ENCODE results near the gene TUBA8.
"Not testable (repeated sequence)": the region's sequence is repeated elsewhere in the genome, so short reads cannot be mapped to it uniquely, and the experiment has no call there.

TUBA8 gene

DNA sequence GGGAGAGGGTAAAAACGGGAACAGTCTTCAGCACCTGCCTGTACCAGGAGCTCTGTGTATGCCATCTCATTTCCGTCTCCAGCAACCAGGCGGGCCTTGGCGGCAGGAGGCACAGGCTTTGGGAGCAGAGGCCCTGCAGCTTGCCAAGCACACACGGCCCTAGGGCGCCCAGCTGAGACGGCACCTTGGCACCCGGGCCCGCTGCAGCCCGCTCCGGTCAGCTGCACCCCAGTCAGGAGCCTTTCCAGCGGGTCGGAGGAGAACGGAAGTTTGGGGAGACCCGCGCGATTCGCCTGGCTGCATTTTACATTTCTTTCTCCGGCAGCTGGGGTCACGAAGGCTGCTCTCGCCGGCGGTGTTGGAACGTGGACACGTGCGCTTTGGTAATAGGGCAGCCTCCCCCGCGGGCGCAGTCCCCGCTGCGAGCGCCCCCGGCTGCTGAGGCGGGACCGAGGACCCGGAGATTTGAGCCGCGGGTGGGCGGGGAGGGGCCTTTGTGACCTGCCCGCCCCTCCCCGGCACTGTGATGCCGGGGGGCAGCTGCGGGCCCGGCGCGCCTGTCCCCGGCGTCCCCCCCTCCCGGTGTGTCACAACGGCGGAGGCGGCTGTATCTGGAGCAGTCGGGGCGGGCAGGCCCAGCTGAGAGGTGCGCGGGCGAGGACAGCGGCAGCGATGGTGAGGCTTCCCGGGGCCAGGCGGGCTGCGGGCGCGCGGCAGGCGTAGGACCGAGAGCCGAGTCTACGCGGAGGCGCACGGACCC, at the start of gene TUBA8:
TUBA8 (plus strand) TSS at position 616 of the 760 bp plus-strand sequence; CDS start at position 673, 57 bp downstream.
- DNase-seq (ENCODE audit: low read depth, low spot score) = no peak

DNA sequence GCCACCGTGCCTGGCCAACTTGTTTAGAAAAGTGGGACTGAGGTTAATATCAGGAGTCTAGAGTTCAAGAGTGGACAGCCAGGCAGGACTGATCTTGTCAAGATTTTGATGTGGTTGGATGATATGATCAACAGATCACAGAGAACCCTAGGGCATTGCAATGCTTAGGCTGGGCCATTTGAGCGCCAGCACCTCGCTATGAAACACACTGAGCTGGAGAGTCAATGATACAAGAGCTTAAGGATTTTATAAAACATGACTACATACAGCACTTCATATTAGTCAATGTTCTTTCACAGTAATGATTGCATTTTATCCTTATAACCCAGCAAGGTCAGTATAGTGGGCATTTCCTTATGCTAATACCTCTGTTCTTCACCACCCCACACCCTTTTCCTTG, 48.2 kb upstream of the TUBA8 start:
- DNase-seq (ENCODE audit: low read depth, low spot score) = no peak

DNA sequence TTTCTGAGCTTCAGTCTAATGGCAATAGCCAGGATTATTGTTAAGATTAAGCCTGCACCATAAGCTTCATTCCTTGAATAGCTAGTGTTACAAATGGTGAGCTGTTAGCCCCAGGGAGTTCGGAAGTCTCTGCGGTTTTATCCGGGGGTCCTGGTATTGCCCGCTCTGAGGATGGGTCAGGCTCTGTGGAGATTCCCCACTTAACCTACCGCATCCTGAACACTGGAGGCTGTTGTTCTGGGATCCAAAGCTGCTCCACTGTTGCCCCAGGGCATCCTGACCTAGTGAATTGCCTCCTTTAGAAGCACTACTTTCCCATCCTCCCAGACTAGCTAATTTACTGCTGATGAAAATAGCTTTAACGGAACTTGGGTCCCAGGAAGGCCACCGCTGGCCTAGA, 47.3 kb upstream of the TUBA8 start:
- no peak for DNase-seq (ENCODE audit: low read depth, low spot score)

DNA sequence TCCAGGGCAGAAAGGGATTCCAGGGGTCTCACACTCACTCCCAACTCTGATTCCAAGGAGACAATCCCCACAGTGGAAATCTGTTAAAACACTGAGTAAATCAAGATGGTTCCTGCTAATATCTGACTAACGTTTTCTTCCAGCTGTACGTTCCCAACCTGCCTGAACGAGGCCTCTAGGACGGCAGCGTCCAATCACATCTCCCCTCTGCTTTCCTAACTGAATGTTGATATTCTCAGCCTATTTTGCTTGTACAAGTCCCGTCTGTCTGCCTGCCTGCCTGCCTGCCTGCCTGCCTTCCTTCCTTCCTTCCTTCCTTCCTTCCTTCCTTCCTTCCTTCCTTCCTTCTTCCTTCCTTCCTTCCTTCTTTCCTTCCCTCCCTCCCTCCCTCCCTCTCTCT, 46.9 kb upstream of the TUBA8 start:
- DNase-seq (ENCODE audit: low read depth, low spot score) = not testable (repeated sequence)

DNA sequence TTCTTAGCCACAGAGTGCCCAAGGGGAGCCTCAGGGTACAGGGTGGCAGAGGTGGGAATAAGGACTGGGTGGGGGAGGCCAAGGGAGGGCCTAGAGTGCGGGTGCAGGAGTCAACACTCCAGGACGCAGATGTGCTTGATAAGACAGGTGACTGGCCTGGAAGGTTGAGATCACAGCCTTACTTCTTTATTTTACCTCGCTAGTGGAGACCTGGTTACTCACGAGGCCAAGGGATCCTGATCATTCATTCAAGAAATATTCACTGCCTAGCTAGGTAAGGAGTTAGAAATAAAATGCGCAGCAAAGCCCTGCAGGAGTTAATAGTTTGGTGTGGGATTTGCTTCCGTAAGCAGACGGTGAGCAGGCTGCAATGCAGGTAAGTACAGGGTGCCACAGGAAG, 46.0 kb upstream of the TUBA8 start:
- no peak for DNase-seq (ENCODE audit: low read depth, low spot score)

DNA sequence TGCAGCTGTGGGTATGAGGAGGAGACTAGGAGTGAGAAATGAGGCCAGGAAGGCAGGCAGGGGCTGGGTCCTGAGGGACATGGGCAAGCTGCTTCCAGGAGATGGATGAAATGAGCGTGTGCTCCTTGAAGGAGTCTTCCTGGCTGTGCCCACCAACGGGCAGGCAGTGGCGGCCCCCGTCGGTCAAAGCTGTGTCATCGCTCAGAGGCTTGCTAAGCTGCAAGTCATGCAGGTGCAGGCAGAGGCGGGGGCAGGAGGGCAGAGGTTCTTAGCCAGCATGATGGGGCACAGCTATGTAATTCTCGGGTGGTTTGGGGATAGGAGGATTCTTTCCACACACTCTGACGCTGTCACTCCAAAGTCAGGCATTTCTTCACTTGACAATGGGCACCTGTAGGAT, 45.4 kb upstream of the TUBA8 start:
- DNase-seq (ENCODE audit: low read depth, low spot score) = no peak

DNA sequence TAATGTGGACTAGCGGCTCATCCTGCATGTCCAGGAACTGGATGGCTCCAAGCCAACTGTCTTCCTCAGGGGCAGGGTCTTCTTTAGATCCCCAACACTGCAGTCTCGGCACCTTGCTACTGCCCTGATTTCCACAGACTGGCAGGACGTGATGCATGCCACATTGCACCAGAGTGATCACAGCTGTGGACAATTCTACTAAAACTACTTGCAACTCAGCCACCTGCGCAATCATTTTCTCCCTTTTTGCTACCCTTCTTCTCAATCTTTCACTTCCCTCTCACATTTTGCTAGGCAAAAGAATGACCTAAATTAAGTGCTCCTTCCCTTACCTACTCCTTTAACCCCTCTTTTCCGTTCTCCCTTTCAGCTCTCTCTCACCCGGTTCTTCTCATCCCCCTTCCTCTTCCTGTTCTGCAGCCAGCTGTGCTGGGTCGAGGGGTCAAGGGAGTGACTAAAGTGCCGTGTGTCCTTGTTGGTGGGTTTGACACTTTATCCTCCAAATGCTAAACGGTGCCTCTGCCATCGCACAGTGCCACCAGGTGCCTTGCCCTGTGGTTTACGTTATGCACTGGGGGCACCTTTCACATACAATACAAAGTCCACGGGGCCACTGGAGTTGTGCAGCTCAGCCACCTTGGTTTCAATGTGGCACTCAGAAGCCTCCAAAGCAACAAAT, 44.3 kb upstream of the TUBA8 start:
- DNase-seq (ENCODE audit: low read depth, low spot score) = no peak

DNA sequence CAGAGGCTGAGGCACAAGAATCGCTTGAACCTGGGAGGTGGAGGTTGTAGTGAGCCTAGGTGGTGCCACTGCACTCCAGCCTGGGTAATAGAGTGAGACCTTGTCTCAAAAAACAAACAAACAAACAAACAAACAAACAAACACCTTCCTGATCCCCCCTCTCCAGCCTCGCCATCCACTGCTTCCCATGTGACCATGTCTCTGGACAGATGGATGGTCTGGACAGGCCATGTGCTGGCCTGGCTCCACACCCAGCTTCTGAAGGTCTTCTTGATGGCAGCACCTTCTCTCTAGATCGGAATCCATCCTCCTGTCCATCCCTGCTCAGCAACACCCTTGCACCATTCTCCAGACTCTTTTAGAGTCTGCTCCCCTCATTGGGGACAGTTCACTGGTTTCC, 43.5 kb upstream of the TUBA8 start:
- DNase-seq (ENCODE audit: low read depth, low spot score) = no peak

DNA sequence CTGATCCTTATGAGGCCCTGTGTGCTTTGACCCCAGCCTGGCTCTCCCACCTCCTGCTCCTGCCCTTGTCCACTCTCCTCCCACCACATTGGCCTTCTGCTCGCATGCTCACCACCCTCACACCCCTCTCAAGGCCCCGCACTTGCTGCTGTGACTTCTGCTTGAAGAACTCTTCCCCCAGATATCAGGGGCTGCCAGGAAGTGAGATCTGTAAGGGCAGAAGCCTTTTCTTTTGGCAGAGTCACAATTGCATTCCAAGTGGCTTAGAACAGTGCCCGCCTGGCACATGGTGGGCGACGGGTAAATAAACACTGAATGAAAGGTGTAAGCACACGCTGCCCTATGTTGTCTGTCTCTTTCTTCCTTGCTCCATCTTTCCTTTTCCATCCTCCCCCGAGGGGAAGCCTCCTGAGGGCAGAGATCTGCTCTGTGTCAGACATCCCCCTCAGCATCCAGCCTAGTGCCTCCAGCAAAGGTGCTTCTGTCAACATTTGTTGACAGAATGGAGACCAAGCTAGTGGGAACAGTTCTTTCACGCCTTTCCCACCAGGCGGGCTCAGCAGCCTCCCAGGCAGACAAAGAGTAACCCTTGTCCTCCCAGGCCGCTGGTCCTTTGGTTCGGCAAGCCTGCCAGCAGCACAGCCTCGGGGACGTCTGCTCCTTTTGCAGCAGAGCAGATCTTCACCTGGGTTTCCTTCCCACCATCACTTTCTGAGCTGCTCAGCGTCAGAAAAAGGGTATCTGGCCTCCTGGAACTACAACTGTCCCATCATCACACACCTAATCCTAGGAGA, 42.9 kb upstream of the TUBA8 start:
- no peak for DNase-seq (ENCODE audit: low read depth, low spot score)

DNA sequence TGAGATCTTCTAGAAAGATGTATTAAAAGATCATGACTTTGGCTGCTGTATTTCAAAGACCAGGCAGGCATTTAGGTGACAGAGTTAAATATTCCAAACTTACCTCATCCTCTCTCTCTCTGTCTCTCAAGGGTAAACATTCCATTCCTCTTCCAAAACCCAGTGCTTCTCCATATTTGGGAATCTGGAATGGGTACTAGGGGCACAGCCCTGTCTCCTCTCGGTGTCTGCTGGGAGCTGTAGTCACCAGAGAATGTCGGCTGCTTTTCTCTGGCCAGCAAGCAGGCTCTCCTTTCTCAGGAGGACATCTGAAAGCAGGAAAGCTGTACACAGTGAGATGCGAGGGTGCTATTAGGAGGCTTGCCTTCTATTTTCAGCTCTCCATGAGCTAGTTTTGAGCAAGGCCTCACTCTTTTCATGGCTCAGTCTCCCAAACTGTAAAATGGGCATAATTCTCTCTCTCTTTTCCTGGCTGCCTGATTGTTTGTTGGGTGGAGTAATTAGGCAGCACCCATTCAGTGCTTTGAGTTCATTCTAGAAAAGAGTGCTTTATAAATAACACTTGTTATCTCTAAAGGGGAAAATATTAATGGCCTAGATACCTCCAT, 42.1 kb upstream of the TUBA8 start:
- no peak for DNase-seq (ENCODE audit: low read depth, low spot score)

DNA sequence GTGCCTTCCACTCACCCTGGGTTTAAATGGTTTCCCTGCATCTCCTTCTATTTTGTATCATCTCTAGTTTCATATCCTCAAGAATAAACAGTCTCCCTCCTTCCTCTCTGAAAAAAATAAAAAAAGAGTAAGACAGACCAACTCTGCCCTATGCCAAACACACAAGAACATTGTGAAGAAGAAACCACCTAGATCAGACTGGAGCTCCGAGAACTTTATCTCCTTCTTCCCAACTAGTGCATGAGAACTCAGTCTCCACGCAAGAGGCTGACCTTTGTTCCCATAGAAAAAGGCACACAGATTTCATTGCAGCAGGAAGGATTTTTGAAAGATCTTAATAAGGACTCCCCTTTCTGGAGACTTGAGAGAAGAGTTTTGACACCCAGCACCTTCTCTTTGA, 41.6 kb upstream of the TUBA8 start:
- DNase-seq (ENCODE audit: low read depth, low spot score) = no peak

DNA sequence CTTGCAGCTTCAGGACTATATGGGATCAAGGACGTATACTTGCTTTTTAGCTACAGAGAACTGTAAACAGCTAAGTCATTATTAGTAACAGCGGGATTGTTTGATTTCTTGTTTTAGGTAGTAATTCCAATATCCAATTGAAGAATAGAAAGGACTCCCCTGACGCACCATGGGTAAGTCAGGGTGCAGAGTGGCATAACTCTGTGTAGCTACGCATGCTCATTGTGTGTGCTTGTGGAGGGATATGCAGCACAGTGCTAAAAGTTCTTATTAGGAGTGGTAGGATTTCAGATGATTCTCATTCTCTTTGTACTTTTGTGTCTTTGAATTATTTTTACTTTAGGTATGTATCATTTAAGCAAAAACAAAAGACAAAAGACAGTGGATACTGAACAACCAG, 40.6 kb upstream of the TUBA8 start:
- no peak for DNase-seq (ENCODE audit: low read depth, low spot score)

DNA sequence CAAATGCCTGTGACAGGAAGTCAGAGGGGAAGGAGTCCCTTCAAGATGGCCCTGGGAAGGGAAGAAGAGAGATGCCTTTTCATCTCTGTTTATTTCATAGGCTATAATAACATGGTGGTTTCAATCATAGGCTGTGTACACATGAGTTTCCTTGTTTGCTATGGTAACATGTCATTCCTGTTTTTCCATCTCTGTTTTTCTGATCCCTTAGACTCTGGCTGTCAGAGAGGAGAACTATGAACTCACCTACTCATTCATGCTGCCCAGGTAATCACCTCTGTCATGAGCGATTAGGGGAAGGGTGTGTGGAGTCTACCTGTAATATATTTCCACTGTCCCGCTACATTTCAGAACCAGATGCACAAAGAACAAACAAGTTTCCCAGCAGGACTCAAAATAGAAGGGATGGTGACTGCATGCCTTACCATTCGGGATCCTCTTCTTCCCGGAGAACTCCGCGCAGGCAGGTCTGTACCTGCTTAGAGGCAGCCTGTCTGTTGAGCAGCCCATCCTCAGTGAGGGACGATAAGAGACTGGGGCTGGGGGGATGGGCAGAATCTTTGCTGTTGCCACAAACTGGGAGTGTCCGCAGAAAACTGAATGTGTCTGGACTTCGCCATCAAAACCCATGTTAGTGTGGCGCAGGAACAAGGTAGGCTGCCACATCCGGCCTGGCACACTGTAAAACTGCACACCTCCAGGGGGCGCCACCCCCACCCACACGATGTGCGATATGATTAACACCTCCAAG, 39.9 kb upstream of the TUBA8 start:
- no peak for DNase-seq (ENCODE audit: low read depth, low spot score)

DNA sequence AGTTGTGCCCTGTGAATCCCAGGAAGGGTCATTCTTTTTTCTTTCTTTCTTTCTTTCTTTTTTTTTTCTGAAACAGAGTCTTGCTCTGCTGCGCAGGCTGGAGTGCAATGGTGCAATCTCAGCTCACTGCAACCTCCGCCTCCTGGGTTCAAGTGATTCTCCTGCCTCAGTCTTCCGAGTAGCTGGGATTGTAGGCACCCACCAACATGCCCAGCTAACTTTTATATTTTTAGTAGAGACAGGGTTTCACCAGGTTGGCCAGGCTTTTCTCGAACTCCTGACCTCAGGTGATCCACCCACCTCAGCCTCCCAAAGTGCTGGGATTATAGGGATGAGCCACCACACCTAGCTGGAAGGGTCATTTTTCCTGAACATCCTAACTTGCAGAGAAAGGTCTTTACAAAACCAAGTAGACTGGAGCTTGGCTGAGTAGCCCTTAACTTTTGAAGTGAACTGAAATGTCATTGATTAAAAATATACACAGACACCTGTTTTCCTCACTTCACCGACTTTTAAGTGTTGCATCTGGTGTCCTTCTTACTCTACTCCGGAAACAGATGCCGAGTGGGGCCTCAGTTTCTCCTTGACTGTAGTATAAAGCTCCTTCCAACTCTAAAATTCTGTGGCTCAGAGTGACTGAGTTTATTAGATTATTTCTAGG, 39.2 kb upstream of the TUBA8 start:
- DNase-seq (ENCODE audit: low read depth, low spot score) = not testable (repeated sequence)

DNA sequence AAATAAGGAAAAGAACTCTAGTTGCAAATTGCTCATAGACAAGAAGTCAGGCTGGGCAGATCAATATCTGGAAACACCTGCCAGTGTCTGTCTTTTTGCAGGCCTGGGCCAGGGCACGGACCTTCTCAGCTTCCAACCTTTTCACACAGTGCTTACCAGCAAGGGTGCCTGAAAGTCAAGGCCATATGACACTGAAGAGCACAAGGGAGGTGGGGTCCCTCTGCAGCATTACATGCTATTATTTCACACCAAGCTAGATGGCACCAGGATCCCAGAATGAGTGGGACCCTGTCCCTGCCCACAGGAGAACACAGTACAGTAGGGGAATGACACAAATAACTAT, 38.7 kb upstream of the TUBA8 start:
- DNase-seq (ENCODE audit: low read depth, low spot score) = no peak

DNA sequence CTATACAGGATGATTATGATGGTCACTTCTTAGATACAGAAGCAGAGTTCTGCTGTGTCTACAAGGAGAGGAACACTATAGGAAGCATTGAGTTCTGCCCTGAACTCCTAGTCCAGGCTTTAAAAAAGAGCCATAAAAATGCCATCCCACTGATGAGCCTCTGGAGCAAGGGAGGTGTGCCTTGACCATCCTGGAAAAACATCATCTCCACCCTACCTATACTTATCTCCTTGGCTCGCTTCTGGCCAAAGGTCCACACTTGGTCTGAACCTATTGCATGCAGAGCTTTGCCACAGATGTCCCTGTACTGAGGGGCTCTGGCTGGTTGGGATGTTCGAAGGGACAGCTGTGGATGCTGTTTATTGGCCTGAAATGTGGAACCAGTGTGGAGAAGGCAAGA, 37.1 kb upstream of the TUBA8 start:
- no peak for DNase-seq (ENCODE audit: low read depth, low spot score)

DNA sequence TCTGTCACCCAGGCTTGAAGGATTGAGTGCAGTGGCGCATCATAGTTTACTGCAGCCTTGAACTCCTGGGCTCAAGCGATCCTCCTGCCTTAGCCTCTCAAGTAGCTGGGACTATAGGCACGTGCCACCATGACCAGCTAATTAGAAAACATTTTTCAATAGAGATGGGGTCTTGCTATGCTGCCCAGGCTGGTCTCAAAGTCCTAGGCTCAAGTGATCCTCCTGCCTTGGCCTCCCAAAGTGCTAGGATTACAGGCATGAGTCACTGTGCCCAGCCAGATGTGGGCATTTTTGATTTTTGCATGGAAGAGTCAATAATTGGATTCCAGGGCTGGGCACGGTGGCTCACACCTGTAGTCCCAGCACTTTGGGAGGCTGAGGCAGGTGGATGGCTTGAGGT, 36.7 kb upstream of the TUBA8 start:
- DNase-seq (ENCODE audit: low read depth, low spot score) = not testable (repeated sequence)

DNA sequence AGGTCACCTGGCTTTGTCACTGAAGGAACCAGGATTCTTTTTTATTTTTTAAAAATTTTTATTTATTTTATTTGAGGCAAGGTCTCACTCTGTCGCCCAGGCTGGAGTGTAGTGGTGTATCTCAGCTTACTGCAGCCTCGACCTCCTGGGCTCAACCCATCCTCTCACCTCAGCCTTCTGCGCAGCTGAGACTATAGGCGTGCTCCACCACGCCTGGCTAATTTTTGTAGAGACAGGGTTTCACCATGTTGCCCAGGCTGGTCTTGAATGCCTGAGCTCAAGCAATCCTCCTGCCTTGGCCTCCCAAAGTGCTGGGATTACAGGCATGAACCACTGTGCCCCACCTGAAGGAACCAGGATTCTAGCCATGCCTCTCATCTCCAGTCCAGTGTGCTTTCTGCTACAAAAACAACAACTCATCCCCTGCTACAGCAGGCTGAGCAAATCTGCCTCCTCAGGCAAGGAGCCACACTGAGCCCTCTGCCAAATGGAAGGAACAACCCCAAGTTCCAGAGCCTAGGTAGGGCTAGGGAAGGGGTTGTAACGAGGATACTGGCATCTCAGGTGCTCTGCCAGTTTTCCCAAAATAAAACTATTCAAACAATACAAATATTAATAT, 35.4 kb upstream of the TUBA8 start:
- no peak for DNase-seq (ENCODE audit: low read depth, low spot score)

DNA sequence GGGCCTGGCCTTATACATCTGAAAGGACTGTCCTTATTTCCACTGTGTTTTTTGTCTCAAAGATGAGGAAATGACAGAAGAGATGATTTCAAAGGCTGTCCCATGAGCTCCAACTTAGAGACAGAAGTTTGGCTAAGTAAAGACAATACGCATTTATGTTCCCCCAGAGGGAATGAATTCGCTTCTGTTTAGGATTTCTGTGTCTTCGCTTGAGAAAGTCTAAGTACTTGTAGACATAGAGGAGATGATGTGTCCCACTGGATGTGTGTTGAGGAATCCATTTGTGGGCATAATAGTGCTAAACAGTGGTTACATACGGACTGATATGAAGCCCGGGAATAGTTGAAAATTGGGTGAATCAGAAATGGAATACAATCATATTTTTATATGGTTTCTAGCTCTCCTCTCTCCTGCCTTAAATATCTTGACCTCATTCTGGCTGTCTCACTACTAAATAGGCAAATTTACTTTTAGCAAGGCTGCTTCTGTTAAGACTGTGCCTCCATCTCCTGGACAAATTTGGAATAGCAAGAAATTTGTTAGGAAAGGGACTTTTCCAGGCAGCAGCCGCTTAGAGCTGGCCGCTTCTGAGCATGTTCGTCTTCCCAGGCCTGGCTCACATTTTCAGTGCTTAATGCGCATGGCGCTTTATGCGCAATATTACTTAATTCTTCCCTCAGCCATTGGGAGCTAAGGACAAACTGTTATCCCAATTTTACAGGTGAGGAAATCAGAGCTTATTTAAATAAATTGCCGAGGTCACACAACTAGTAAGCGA, 34.7 kb upstream of the TUBA8 start:
- DNase-seq (ENCODE audit: low read depth, low spot score) = no peak
